Activated naive CD4-positive, alpha-beta T cell treated with anti-CD3 and anti-CD28 coated beads for 36 hours (primary cell): ENCODE data around the gene MUC21. TPM values are rescaled to one million over a fixed set of nuclear protein-coding genes. Genes with fewer than 3 reads are reported as not detected.
A peak's percentile ranks its signal among the peaks of the same experiment; 100 is the strongest.

Experiments
- CTCF ChIA-PET: fragments of 350-600 bp; sonication (Branson Sonifier 250); formaldehyde crosslinking; loops from one replicate; lab custom pipeline; 2021; ENCODE audit warnings: antibody characterized with exemption; lab: Charles Lee
- DNase-seq: peaks from one replicate; pipeline ENCODE4 v3.0.0-alpha.2; 2020
- H3K27ac Mint-ChIP-seq: one replicate; pipeline ENCODE4 v1.8.0; 2021; ENCODE audit warnings: mild to moderate bottlenecking, mixed read lengths
- H3K27me3 Mint-ChIP-seq: one replicate; pipeline ENCODE4 v1.8.0; 2021; ENCODE audit warnings: low read depth, mixed read lengths
- H3K36me3 Mint-ChIP-seq: one replicate; pipeline ENCODE4 v1.8.0; 2021; ENCODE audit warnings: low read depth, mixed read lengths
- H3K4me1 Mint-ChIP-seq: one replicate; pipeline ENCODE4 v1.8.0; 2021; ENCODE audit warnings: low read depth, mixed read lengths
- H3K4me3 Mint-ChIP-seq: one replicate; pipeline ENCODE4 v1.8.0; 2021; ENCODE audit warnings: mild to moderate bottlenecking, moderate library complexity, mixed read lengths
- H3K9me3 Mint-ChIP-seq: one replicate; pipeline ENCODE4 v1.8.0; 2021; ENCODE audit warnings: mixed read lengths
- intact Hi-C: fragments of 100-400 bp; cut with micrococcal nuclease; formaldehyde crosslinking; loops from one replicate; pipeline ENCODE4 v1.15.1; 2023
- total RNA-seq, 2 experiments: library from RNA; stranded (reverse); gene quantifications; one replicate each; pipeline ENCODE4 v1.2.3, GENCODE V29; 2021

The MUC21 gene
- total RNA-seq, 2 experiments from 2014 or later: not detected

GRCh38 chr6:30974490-30975252 is 8.8 kb upstream of the MUC21 start:
- CTCF ChIA-PET: interaction anchor here (0.7 kb wide), 1 partner anchor 755 kb away, joined by 3 read pairs; no protein-coding TSS in a partner anchor
- H3K4me3 Mint-ChIP-seq: no peak overlapping the region

GRCh38 chr6:30979141-30979540 is 4.4 kb upstream of the MUC21 start:
- Mint-ChIP-seq H3K9me3 (no peaks in the 10 kb centered on the region), H3K4me1 (peaks cover 2% of the 10 kb centered on the region), H3K27ac (no peak overlapping the region), H3K36me3 (no peaks in the 10 kb centered on the region), H3K4me3 (no peak overlapping the region), H3K27me3 (peaks cover 15% of the 10 kb centered on the region)
- CTCF ChIA-PET: interaction anchor here (1.3 kb wide), 1 partner anchor 101 kb away, joined by 3 read pairs; no protein-coding TSS in a partner anchor
- intact Hi-C loops: no loop called here
- no peak for DNase-seq

More at GRCh38 chr6:30974490-30975252, 8.8 kb upstream of the MUC21 start:
- DNase-seq: no peak
- intact Hi-C loops: no loop called here
- no peaks in the 10 kb centered on the region for H3K9me3 Mint-ChIP-seq
- no peaks in the 10 kb centered on the region for H3K36me3 Mint-ChIP-seq
- H3K4me1 Mint-ChIP-seq: no peaks in the 10 kb centered on the region
- no peak overlapping the region for H3K27ac Mint-ChIP-seq
- no peaks in the 10 kb centered on the region for H3K27me3 Mint-ChIP-seq

GRCh38 chr6:30979690-30980089 is 3.8 kb upstream of the MUC21 start:
- Mint-ChIP-seq H3K4me1 (peaks cover 2% of the 10 kb centered on the region), H3K4me3 (no peak overlapping the region), H3K36me3 (no peaks in the 10 kb centered on the region), H3K27me3 (peaks cover 15% of the 10 kb centered on the region), H3K9me3 (no peaks in the 10 kb centered on the region), H3K27ac (no peak overlapping the region)
- CTCF ChIA-PET: no interaction called here
- no peak for DNase-seq
- intact Hi-C loops: no loop called here

GRCh38 chr6:30981942-30982772 is 1.4 kb upstream of the MUC21 start:
- no peaks in the 10 kb centered on the region for H3K36me3 Mint-ChIP-seq
- no peaks in the 10 kb centered on the region for H3K9me3 Mint-ChIP-seq
- DNase-seq: no peak
- intact Hi-C loops: no loop called here
- CTCF ChIA-PET: interaction anchor here (0.5 to 1.1 kb wide), 2 partner anchors 105 to 141 kb away, joined by 3 read pairs; no protein-coding TSS in a partner anchor
- peaks cover 15% of the 10 kb centered on the region for H3K27me3 Mint-ChIP-seq
- H3K27ac Mint-ChIP-seq: no peak overlapping the region
- peaks cover 6% of the 10 kb centered on the region for H3K4me1 Mint-ChIP-seq
- no peak overlapping the region for H3K4me3 Mint-ChIP-seq

GRCh38 chr6:30985490-30985889 is 2.0 kb downstream of the MUC21 start:
- peak; percentile 18 for DNase-seq
- Mint-ChIP-seq H3K27me3 (peaks cover 14% of the 10 kb centered on the region), H3K36me3 (no peaks in the 10 kb centered on the region), H3K27ac (no peak overlapping the region), H3K4me3 (no peak overlapping the region), H3K4me1 (peaks cover 13% of the 10 kb centered on the region), H3K9me3 (no peaks in the 10 kb centered on the region)
- intact Hi-C loops: no loop called here
- CTCF ChIA-PET: interaction anchor here (0.6 to 1.0 kb wide), 2 partner anchors 32 to 513 kb away, joined by 3 read pairs; no protein-coding TSS in a partner anchor

- H3K27ac Mint-ChIP-seq: no peak overlapping the region
- no peak overlapping the region for H3K4me3 Mint-ChIP-seq
- H3K36me3 Mint-ChIP-seq: no peaks in the 10 kb centered on the region
- H3K4me1 Mint-ChIP-seq: peaks cover 18% of the 10 kb centered on the region
- no peak for DNase-seq
- intact Hi-C loops: no loop called here
- CTCF ChIA-PET: no interaction called here
- H3K27me3 Mint-ChIP-seq: peaks cover 5% of the 10 kb centered on the region
- no peaks in the 10 kb centered on the region for H3K9me3 Mint-ChIP-seq
Observed at GRCh38 chr6:30987304-30987703, 3.8 kb downstream of the MUC21 start.

GRCh38 chr6:30988209-30988825 is 4.8 kb downstream of the MUC21 start:
- CTCF ChIA-PET: no interaction called here
- H3K27ac Mint-ChIP-seq: no peak overlapping the region
- intact Hi-C loops: no loop called here
- no peak for DNase-seq
- H3K36me3 Mint-ChIP-seq: no peaks in the 10 kb centered on the region
- H3K4me3 Mint-ChIP-seq: no peak overlapping the region
- no peaks in the 10 kb centered on the region for H3K9me3 Mint-ChIP-seq
- H3K4me1 Mint-ChIP-seq: peaks cover 16% of the 10 kb centered on the region
- H3K27me3 Mint-ChIP-seq: no peaks in the 10 kb centered on the region

- no peak overlapping the region for H3K27ac Mint-ChIP-seq
- H3K27me3 Mint-ChIP-seq: no peaks in the 10 kb centered on the region
- H3K36me3 Mint-ChIP-seq: no peaks in the 10 kb centered on the region
- H3K9me3 Mint-ChIP-seq: peaks cover 2% of the 10 kb centered on the region
- peaks cover 12% of the 10 kb centered on the region for H3K4me1 Mint-ChIP-seq
- CTCF ChIA-PET: no interaction called here
- H3K4me3 Mint-ChIP-seq: peak overlapping the region; percentile 15
- intact Hi-C loops: no loop called here
- peak; percentile 55 for DNase-seq
Observed at GRCh38 chr6:30990422-30991086, 7.0 kb downstream of the MUC21 start.

- Mint-ChIP-seq H3K4me1 (peaks cover 12% of the 10 kb centered on the region), H3K4me3 (no peak overlapping the region), H3K27ac (no peak overlapping the region), H3K27me3 (no peaks in the 10 kb centered on the region), H3K9me3 (peaks cover 2% of the 10 kb centered on the region), H3K36me3 (no peaks in the 10 kb centered on the region)
- DNase-seq: no peak
- intact Hi-C loops: no loop called here
- CTCF ChIA-PET: no interaction called here
Observed at GRCh38 chr6:30991891-30992290, 8.4 kb downstream of the MUC21 start.

- intact Hi-C loops: no loop called here
- H3K27ac Mint-ChIP-seq: no peak overlapping the region
- no peaks in the 10 kb centered on the region for H3K27me3 Mint-ChIP-seq
- no peak overlapping the region for H3K4me3 Mint-ChIP-seq
- DNase-seq: no peak
- peaks cover 2% of the 10 kb centered on the region for H3K9me3 Mint-ChIP-seq
- CTCF ChIA-PET: no interaction called here
- H3K36me3 Mint-ChIP-seq: no peaks in the 10 kb centered on the region
- H3K4me1 Mint-ChIP-seq: peaks cover 6% of the 10 kb centered on the region
Observed at GRCh38 chr6:30997301-30997700, 13.8 kb downstream of the MUC21 start.

- peaks cover 9% of the 10 kb centered on the region for H3K4me1 Mint-ChIP-seq
- no peaks in the 10 kb centered on the region for H3K27me3 Mint-ChIP-seq
- intact Hi-C loops: no loop called here
- H3K4me3 Mint-ChIP-seq: no peak overlapping the region
- CTCF ChIA-PET: interaction anchor here (0.8 kb wide), 1 partner anchor 89 kb away, joined by 3 read pairs; no protein-coding TSS in a partner anchor
- peaks cover 2% of the 10 kb centered on the region for H3K9me3 Mint-ChIP-seq
- no peak overlapping the region for H3K27ac Mint-ChIP-seq
- H3K36me3 Mint-ChIP-seq: no peaks in the 10 kb centered on the region
- no peak for DNase-seq
Observed at GRCh38 chr6:30998785-30999184, 15.3 kb downstream of the MUC21 start.
